Ishikawa (cell line): Measurements from ENCODE around the gene GSTA3.

Source experiments
- CEBPB ChIP-seq: IDR thresholded peaks from 2 replicates; pipeline ENCODE4 v1.6.1; 2012
- CREB1 ChIP-seq: IDR thresholded peaks from 2 replicates; pipeline ENCODE4 v1.6.1; 2012; ENCODE audit warnings: low read depth
- EGR1 ChIP-seq: IDR thresholded peaks from 2 replicates; pipeline ENCODE4 v1.6.1; 2012
- EP300 ChIP-seq: IDR thresholded peaks from 2 replicates; pipeline ENCODE4 v1.6.1; 2012; ENCODE audit warnings: borderline replicate concordance
- FOXM1 ChIP-seq: IDR thresholded peaks from 2 replicates; pipeline ENCODE4 v1.6.1; 2012; ENCODE audit warnings: low read depth, borderline replicate concordance
- MAX ChIP-seq: IDR thresholded peaks from 2 replicates; pipeline ENCODE4 v1.6.1; 2012
- NFIC ChIP-seq: IDR thresholded peaks from 2 replicates; pipeline ENCODE4 v1.6.1; 2012
- RAD21 ChIP-seq: IDR thresholded peaks from 2 replicates; pipeline ENCODE4 v1.6.1; 2012; ENCODE audit warnings: low read depth
- REST ChIP-seq: IDR thresholded peaks from 2 replicates; pipeline ENCODE4 v1.6.1; 2012; ENCODE audit warnings: low read depth, mild to moderate bottlenecking
- TAF1 ChIP-seq: IDR thresholded peaks from 2 replicates; pipeline ENCODE4 v1.6.1; 2012; ENCODE audit warnings: low read depth, mild to moderate bottlenecking
- TCF12 ChIP-seq: IDR thresholded peaks from 2 replicates; pipeline ENCODE4 v1.6.1; 2012; ENCODE audit warnings: low read depth
- TEAD4 ChIP-seq: IDR thresholded peaks from 2 replicates; pipeline ENCODE4 v1.6.1; 2012
- USF1 ChIP-seq: IDR thresholded peaks from 2 replicates; pipeline ENCODE4 v1.6.1; 2012
- YY1 ChIP-seq: IDR thresholded peaks from 2 replicates; pipeline ENCODE4 v1.6.1; 2012; ENCODE audit warnings: low read depth
- ZBTB7A ChIP-seq: IDR thresholded peaks from 2 replicates; pipeline ENCODE4 v1.6.1; 2012; ENCODE audit warnings: low read depth

The GSTA3 gene

GRCh38 chr6:52871621-52872020, 37.9 kb downstream of the GSTA3 start:
- TF ChIP-seq FOXM1 (no peak), EP300 (no peak), TAF1 (no peak), CEBPB (no peak), NFIC (no peak), REST (no peak), RAD21 (no peak), ZBTB7A (no peak), TCF12 (no peak), MAX (no peak)

GRCh38 chr6:52870335-52871091, 39.0 kb downstream of the GSTA3 start:
- TF ChIP-seq TEAD4 (peak; percentile 48; the same call in 1 of the 2 replicates), NFIC (peak; percentile 61)

- TF ChIP-seq MAX, result no peak
- TF ChIP-seq EP300, result no peak
- no peak for TF ChIP-seq FOXM1
- TF ChIP-seq RAD21, result no peak
- no peak for TF ChIP-seq TEAD4
- no peak for TF ChIP-seq CREB1
- TF ChIP-seq USF1, result no peak
- no peak for TF ChIP-seq ZBTB7A
- no peak for TF ChIP-seq YY1
- TF ChIP-seq TAF1, result no peak
- TF ChIP-seq REST, result no peak
Observed at GRCh38 chr6:52868240-52868639, 41.3 kb downstream of the GSTA3 start.

- TF ChIP-seq RAD21 (no peak), EP300 (no peak), FOXM1 (no peak), YY1 (no peak), TEAD4 (no peak), ZBTB7A (no peak), NFIC (no peak), CREB1 (no peak), TCF12 (no peak), EGR1 (no peak), CEBPB (no peak), USF1 (no peak), TAF1 (no peak)
Observed at GRCh38 chr6:52858416-52858815, 51.1 kb downstream of the GSTA3 start.

- TF ChIP-seq MAX, result no peak
- TF ChIP-seq YY1, result no peak
- TF ChIP-seq EP300, result no peak
- no peak for TF ChIP-seq REST
- no peak for TF ChIP-seq RAD21
- no peak for TF ChIP-seq TCF12
- TF ChIP-seq CREB1, result no peak
- no peak for TF ChIP-seq EGR1
- no peak for TF ChIP-seq FOXM1
- TF ChIP-seq ZBTB7A, result no peak
- no peak for TF ChIP-seq TEAD4
- TF ChIP-seq CEBPB, result no peak
- TF ChIP-seq TAF1, result no peak
- no peak for TF ChIP-seq NFIC
- no peak for TF ChIP-seq USF1
Observed at GRCh38 chr6:52849137-52849536, 60.4 kb downstream of the GSTA3 start.
